Measurements from ENCODE around the gene ACSM6.
A peak's percentile ranks its signal among the peaks of the same experiment; 100 is the strongest.
"Not testable (repeated sequence)": the region's sequence is repeated elsewhere in the genome, so short reads cannot be mapped to it uniquely, and the experiment has no call there.

Gene ACSM6

GRCh38 chr10:95193944-95194343, at the start of gene ACSM6:
Gene ACSM6 (plus strand): TSS chr10:95194238. CDS start chr10:95194486, 248 bp downstream.
- DNase-seq: no peak

GRCh38 chr10:95168694-95169093, 25.3 kb upstream of the ACSM6 start:
- DNase-seq: no peak

GRCh38 chr10:95169522-95169921, 24.5 kb upstream of the ACSM6 start:
- DNase-seq: no peak

GRCh38 chr10:95170790-95171189, 23.2 kb upstream of the ACSM6 start:
- no peak for DNase-seq

- no peak for DNase-seq
These were observed 22.7 kb upstream of the ACSM6 start for GRCh38 chr10:95171336-95171735.

- no peak for DNase-seq
These were observed 21.2 kb upstream of the ACSM6 start for GRCh38 chr10:95172851-95173250.

GRCh38 chr10:95176101-95176500, 17.9 kb upstream of the ACSM6 start:
- no peak for DNase-seq

- DNase-seq: no peak
These were observed 16.6 kb upstream of the ACSM6 start for GRCh38 chr10:95177429-95177828.

- DNase-seq: no peak
These were observed 15.8 kb upstream of the ACSM6 start for GRCh38 chr10:95178266-95178665.

GRCh38 chr10:95178797-95179196, 15.2 kb upstream of the ACSM6 start:
- no peak for DNase-seq

- DNase-seq: no peak
These were observed 12.3 kb upstream of the ACSM6 start for GRCh38 chr10:95181726-95182125.

- DNase-seq: peak; percentile 34
These were observed 10.5 kb upstream of the ACSM6 start for GRCh38 chr10:95183271-95184230.

- DNase-seq: no peak
These were observed 6.4 kb upstream of the ACSM6 start for GRCh38 chr10:95187617-95188016.

GRCh38 chr10:95188593-95188992, 5.4 kb upstream of the ACSM6 start:
- DNase-seq: no peak

- DNase-seq: no peak
These were observed 2.0 kb downstream of the ACSM6 start for GRCh38 chr10:95196046-95196445.

- no peak for DNase-seq
These were observed 7.7 kb downstream of the ACSM6 start for GRCh38 chr10:95201736-95202135.

- not testable (repeated sequence) for DNase-seq
These were observed 8.8 kb downstream of the ACSM6 start for GRCh38 chr10:95202865-95203264.

- no peak for DNase-seq
These were observed 14.8 kb downstream of the ACSM6 start for GRCh38 chr10:95208702-95209391.

GRCh38 chr10:95209509-95210127, 15.6 kb downstream of the ACSM6 start:
- no peak for DNase-seq

- no peak for DNase-seq
These were observed 17.7 kb downstream of the ACSM6 start for GRCh38 chr10:95211606-95212279.

- DNase-seq: peak; percentile 84
These were observed 20.3 kb downstream of the ACSM6 start for GRCh38 chr10:95214369-95214768.

GRCh38 chr10:95214793-95215192, 20.8 kb downstream of the ACSM6 start:
- DNase-seq: peak; percentile 84

GRCh38 chr10:95217476-95217875, 23.4 kb downstream of the ACSM6 start:
- DNase-seq: no peak
